ENCODE data around the gene BABAM2. TPM values are rescaled to one million over a fixed set of nuclear protein-coding genes. Genes with fewer than 3 reads are reported as not detected.

The BABAM2 gene
- total RNA-seq, 2 experiments from 2014 or later: 41.9 to 49.7 TPM

DNA sequence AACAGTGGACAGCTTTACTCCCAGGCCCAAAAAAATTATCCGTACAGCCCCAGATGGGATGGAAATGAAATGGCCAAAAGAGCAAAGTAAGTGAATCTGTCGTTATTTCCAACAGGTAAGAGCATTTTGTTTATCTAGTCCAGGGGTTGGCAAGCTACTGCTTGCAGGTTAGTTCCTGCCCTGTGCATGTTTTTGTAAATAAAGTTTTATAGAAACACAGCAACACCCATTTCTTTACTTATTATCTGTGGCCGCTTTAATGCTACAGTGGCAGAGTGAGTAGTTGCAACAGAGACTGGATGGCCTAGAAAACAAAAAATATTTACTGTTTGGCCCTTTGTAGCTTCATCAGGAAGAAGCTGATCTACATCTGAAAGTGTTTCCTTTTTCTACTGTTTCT, 407.9 kb downstream of the BABAM2 start:
- ChIA-PET POLR2A (interaction anchor here (0.6 kb wide), 1 partner anchor 12 kb away, joined by 3 read pairs; no protein-coding TSS in a partner anchor), CTCF (interaction anchor here (0.7 to 1.4 kb wide), 5 partner anchors 23 to 554 kb away, joined by 3 to 4 read pairs (median 3); no protein-coding TSS in a partner anchor)
- no peak for DNase-seq
- no peaks in the 10 kb centered on the region for H3K9me3 Mint-ChIP-seq
- H3K27ac Mint-ChIP-seq: no peak overlapping the region
- H3K36me3 Mint-ChIP-seq (ENCODE audit: low read depth): peaks cover 20% of the 10 kb centered on the region
- no peaks in the 10 kb centered on the region for H3K27me3 Mint-ChIP-seq
- H3K4me3 Mint-ChIP-seq: no peak overlapping the region
- peaks cover 6% of the 10 kb centered on the region for H3K4me1 Mint-ChIP-seq

DNA sequence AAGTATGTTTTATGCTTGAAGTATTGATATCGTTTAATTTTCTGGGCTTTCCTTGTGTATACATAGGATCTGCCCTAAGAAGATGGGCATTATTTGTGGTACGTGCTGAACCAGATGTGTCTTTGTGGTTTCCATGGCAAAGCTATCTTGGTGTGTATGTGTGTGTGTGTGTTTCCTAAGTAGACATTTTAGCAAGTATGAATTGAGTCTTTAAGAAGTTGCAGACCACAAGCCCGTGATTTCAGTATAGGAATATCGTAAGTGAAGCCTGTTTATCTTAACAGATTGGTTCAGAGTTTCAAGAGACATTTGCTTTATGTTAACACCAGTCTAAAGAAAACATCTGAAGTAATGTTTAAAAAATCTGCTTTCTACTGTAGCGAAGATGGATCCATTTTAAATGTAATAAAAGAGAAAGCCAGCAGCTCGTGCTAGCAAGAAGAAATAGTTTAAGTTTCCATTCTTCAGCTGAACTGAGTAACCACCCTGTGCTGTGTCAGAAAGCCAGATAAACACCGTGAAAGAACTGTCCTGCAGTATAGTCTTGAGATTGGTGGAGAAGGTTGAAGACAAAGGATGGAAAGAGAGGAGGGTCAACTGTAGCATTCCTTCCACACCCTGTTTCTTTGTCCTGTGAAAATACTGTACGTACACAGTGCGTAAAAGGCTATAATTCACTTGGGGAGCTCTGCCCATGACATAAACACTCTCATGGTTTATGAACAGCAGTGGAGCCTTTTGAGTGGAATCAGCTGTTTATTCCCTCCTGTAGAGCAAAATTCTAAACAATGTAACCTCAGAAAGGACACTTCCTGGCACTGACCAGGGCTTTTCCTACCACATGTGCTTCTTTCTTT, 410.2 kb downstream of the BABAM2 start:
- no peak overlapping the region for H3K4me3 Mint-ChIP-seq

GRCh38 chr2:28305202-28305601, 414.7 kb downstream of the BABAM2 start:
- ChIA-PET CTCF (no interaction called here), POLR2A (no interaction called here)
- Mint-ChIP-seq H3K9me3 (peaks cover 6% of the 10 kb centered on the region), H3K4me3 (no peak overlapping the region), H3K27me3 (no peaks in the 10 kb centered on the region), H3K27ac (no peak overlapping the region), H3K36me3 (ENCODE audit: low read depth) (peaks cover 34% of the 10 kb centered on the region), H3K4me1 (peaks cover 4% of the 10 kb centered on the region)
- no peak for DNase-seq

More for the DNA sequence above, 410.2 kb downstream of the BABAM2 start:
- no peak for DNase-seq
- ChIA-PET POLR2A (no interaction called here), CTCF (interaction anchor here (1.0 to 1.6 kb wide), 3 partner anchors 13 to 37 kb away, joined by 3 read pairs; no protein-coding TSS in a partner anchor)
- H3K27me3 Mint-ChIP-seq: no peaks in the 10 kb centered on the region
- H3K27ac Mint-ChIP-seq: no peak overlapping the region
- H3K9me3 Mint-ChIP-seq: peaks cover 6% of the 10 kb centered on the region
- H3K36me3 Mint-ChIP-seq (ENCODE audit: low read depth): peaks cover 31% of the 10 kb centered on the region
- peaks cover 6% of the 10 kb centered on the region for H3K4me1 Mint-ChIP-seq

DNA sequence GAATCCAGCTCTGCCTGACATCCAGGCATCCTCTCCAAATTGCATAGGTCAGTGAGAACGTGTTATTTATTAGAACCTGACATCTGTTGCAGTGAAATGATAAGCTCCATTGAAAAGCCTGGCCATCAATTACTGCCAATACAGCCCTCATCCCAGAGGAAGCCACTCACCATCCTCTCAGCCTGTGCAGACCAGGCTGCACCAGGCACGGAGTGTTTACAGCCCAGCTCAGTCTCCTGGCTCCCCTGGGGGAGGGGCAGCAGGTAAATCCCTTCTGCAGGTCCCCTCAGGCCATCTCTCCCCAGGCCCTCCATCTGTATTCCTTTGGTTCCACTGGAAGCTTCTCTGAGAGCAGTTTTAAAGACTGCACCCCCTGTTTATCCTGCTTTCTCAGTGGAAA, 419.6 kb downstream of the BABAM2 start:
- Mint-ChIP-seq H3K9me3 (peaks cover 4% of the 10 kb centered on the region), H3K27ac (no peak overlapping the region), H3K27me3 (no peaks in the 10 kb centered on the region), H3K36me3 (ENCODE audit: low read depth) (peaks cover 12% of the 10 kb centered on the region), H3K4me1 (peaks cover 3% of the 10 kb centered on the region), H3K4me3 (no peak overlapping the region)
- DNase-seq: no peak
- ChIA-PET CTCF (interaction anchor here (1.3 to 1.4 kb wide), 2 partner anchors 14 to 30 kb away, joined by 3 to 5 read pairs; no protein-coding TSS in a partner anchor), POLR2A (interaction anchor here (0.6 kb wide), 1 partner anchor 12 kb away, joined by 3 read pairs; no protein-coding TSS in a partner anchor)

DNA sequence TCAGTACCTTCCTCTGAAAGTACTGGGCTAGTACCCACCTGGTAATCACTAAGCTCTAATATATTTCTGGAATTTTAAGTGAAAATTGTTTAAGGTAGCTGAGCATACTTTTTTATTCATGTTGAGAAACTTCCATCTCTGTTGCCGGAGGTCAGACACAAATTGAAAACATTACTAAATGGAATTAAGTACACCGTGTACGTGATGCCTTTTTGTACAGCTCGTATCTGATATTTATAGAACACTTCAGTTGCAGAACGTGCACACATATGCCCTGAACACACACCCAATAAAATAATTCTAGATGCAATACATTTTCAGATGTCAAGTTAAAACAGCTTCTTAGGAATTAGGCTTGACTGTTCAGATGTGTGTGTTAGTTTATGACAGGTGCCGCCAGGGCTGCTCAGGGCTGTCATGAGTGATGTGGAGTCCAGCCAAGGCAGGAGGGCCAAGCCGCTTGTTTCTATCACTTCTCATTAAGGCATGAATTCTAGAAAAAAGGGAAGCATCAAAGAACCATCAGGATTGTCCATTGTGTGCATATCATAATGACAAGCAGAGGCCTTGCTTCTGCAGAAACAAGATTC, 421.2 kb downstream of the BABAM2 start:
- H3K9me3 Mint-ChIP-seq: no peaks in the 10 kb centered on the region
- peaks cover 3% of the 10 kb centered on the region for H3K4me1 Mint-ChIP-seq
- POLR2A ChIA-PET: no interaction called here
- no peak for DNase-seq
- no peaks in the 10 kb centered on the region for H3K27me3 Mint-ChIP-seq
- H3K27ac Mint-ChIP-seq: no peak overlapping the region
- H3K4me3 Mint-ChIP-seq: no peak overlapping the region
- H3K36me3 Mint-ChIP-seq (ENCODE audit: low read depth): peaks cover 7% of the 10 kb centered on the region
- CTCF ChIA-PET: no interaction called here

- no peak overlapping the region for H3K27ac Mint-ChIP-seq
- no peaks in the 10 kb centered on the region for H3K27me3 Mint-ChIP-seq
- POLR2A ChIA-PET: no interaction called here
- no peak overlapping the region for H3K4me3 Mint-ChIP-seq
- H3K36me3 Mint-ChIP-seq (ENCODE audit: low read depth): peaks cover 8% of the 10 kb centered on the region
- H3K9me3 Mint-ChIP-seq: no peaks in the 10 kb centered on the region
- peaks cover 3% of the 10 kb centered on the region for H3K4me1 Mint-ChIP-seq
- CTCF ChIA-PET: no interaction called here
- no peak for DNase-seq
Measured at GRCh38 chr2:28312307-28313219, 422.0 kb downstream of the BABAM2 start.

DNA sequence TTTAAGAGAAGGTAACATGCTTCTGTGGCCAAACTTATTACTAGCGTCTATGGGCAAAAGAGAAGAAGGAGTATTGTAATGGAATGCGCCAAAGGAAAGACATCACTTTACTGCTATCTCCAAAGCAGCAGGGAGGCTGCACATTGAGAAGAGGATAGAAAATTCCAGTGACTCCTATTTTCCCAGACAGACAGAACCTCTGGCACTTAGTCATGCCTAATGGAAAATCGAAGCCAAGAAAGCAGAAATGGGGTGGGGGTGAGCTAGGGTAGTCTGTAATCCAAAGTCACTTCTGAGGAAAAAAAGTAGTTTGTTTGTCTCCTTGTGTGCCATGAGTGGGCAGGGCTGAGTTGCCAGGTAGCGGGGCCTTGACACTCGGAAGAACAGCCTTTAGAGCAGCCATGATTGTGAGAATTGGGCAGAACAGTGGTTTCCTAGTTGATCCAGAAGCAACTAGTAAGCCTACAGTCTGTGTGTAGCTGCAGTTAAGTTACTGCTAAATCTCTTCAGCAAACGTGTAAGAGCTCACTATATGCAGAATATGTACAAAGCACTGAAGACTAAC, 422.8 kb downstream of the BABAM2 start:
- H3K27ac Mint-ChIP-seq: no peak overlapping the region
- DNase-seq: no peak
- ChIA-PET POLR2A (interaction anchor here (0.6 kb wide), 1 partner anchor 11 kb away, joined by 5 read pairs; no protein-coding TSS in a partner anchor), CTCF (interaction anchor here (1.1 to 1.6 kb wide), 3 partner anchors 11 to 12 kb away, joined by 3 read pairs; no protein-coding TSS in a partner anchor)
- peaks cover 10% of the 10 kb centered on the region for H3K36me3 Mint-ChIP-seq (ENCODE audit: low read depth)
- H3K9me3 Mint-ChIP-seq: no peaks in the 10 kb centered on the region
- no peaks in the 10 kb centered on the region for H3K27me3 Mint-ChIP-seq
- H3K4me1 Mint-ChIP-seq: peaks cover 3% of the 10 kb centered on the region
- H3K4me3 Mint-ChIP-seq: no peak overlapping the region

- Mint-ChIP-seq H3K27ac (no peak overlapping the region), H3K4me3 (no peak overlapping the region), H3K27me3 (no peaks in the 10 kb centered on the region), H3K4me1 (peaks cover 3% of the 10 kb centered on the region), H3K9me3 (peaks cover 4% of the 10 kb centered on the region), H3K36me3 (ENCODE audit: low read depth) (peaks cover 9% of the 10 kb centered on the region)
- POLR2A ChIA-PET: no interaction called here
- DNase-seq: no peak
- CTCF ChIA-PET: interaction anchor here (0.7 to 1.6 kb wide), 2 partner anchors 9 to 467 kb away, joined by 3 read pairs; no protein-coding TSS in a partner anchor
Measured at GRCh38 chr2:28314968-28315367, 424.4 kb downstream of the BABAM2 start.

DNA sequence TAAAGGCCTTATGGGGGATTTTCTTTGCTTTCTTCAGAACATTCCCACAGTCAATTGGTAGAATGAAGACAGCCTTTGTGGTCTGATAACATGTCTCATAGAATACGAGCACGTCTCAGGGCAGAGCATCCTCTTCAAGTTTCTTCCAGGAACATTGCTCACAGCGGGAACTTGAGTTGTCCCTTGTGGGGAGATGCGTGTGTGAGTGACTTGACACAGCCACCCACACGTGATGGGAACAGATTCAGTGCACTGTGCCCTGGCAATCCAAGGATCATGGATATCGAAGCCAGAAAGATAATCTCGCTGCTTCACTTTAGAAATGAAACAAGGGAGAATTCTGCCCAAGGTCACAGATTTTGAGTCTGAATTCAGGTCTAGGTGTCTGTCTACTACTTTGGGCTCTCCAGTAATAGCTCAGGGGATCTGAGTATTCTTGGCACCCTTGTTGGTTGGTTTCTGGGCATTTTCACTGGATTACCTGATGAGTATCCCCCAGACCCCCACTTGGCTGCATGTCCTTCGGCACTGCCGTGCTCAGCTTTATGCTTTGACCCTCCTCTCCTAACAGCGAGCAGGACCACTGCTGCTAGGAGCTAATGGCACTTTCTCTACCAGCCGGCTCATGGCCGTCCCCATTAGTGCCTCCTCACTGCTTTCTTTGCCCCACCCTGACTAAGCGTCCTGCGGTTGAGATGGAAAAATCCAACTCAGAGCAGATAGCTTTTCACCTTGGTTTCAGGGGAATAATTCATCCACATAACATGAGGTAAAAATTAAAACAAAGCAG, 426.2 kb downstream of the BABAM2 start:
- Mint-ChIP-seq H3K27me3 (no peaks in the 10 kb centered on the region), H3K4me3 (no peak overlapping the region), H3K36me3 (ENCODE audit: low read depth) (peaks cover 4% of the 10 kb centered on the region), H3K9me3 (peaks cover 4% of the 10 kb centered on the region), H3K4me1 (peaks cover 3% of the 10 kb centered on the region), H3K27ac (no peak overlapping the region)
- ChIA-PET CTCF (interaction anchor here (1.3 kb wide), 1 partner anchor 10 kb away, joined by 4 read pairs; no protein-coding TSS in a partner anchor), POLR2A (no interaction called here)
- DNase-seq: no peak

- no peak overlapping the region for H3K4me3 Mint-ChIP-seq
- peak overlapping the region; percentile 67 for H3K27ac Mint-ChIP-seq
- peaks cover 2% of the 10 kb centered on the region for H3K36me3 Mint-ChIP-seq (ENCODE audit: low read depth)
- no peak for DNase-seq
- POLR2A ChIA-PET: no interaction called here
- peaks cover 1% of the 10 kb centered on the region for H3K4me1 Mint-ChIP-seq
- H3K9me3 Mint-ChIP-seq: peaks cover 4% of the 10 kb centered on the region
- CTCF ChIA-PET: interaction anchor here (1.3 kb wide), 1 partner anchor 9 kb away, joined by 4 read pairs; no protein-coding TSS in a partner anchor
- no peaks in the 10 kb centered on the region for H3K27me3 Mint-ChIP-seq
Measured at GRCh38 chr2:28317390-28317789, 426.9 kb downstream of the BABAM2 start.

GRCh38 chr2:28318023-28318422, 427.5 kb downstream of the BABAM2 start:
- Mint-ChIP-seq H3K36me3 (ENCODE audit: low read depth) (peaks cover 2% of the 10 kb centered on the region), H3K9me3 (peaks cover 4% of the 10 kb centered on the region), H3K27me3 (no peaks in the 10 kb centered on the region), H3K4me3 (no peak overlapping the region), H3K27ac (peak overlapping the region; percentile 67), H3K4me1 (no peaks in the 10 kb centered on the region)
- POLR2A ChIA-PET: no interaction called here
- DNase-seq: no peak
- CTCF ChIA-PET: interaction anchor here (1.3 kb wide), 1 partner anchor 9 kb away, joined by 4 read pairs; no protein-coding TSS in a partner anchor

All from activated CD4-positive, alpha-beta T cell treated with anti-CD3 and anti-CD28 coated beads, Interleukin-2, amount 10 ng/mL, durations not matched to agents 7 days and 5 days (primary cell).